Hippocampal formation (tissue), 2 donors: ENCODE measurements around the gene HOXA6.

Experiments used
- DNase-seq, 2 donors: peaks; one replicate each; lab custom pipeline; 2025; lab: John Stamatoyannopoulos, UW

HOXA6 gene

DNA sequence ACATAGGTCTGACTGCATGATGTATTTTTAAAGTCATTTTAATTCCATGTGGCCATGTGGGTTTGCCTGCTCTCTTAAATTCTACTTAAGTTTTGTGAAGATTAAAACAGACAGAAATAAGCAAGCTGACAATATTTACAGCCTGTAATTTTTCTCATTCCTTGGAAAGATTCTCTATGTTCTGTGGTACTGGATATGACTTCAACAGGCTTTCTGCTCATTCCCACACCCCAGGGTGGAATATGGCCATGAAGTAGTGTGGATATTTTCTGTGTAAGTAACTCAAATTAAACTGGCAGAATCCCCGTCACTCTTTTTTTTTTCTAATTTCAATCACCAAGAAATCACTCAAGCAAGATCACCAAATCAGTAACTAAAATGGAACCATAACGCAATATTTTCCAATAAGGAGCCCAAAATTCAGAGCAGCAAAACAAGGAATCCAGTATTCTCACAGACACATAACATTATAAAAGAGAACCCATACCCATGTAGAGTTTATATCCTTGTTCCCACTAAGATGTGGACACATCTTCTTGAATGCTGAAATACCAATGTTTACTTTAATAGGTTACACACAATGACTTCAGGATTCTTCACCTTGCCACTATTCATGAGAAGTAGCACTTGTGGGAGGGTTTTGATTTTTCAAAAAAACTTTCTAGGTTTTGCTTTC is 9.8 kb downstream of the HOXA6 start:
- no peak for DNase-seq

DNA sequence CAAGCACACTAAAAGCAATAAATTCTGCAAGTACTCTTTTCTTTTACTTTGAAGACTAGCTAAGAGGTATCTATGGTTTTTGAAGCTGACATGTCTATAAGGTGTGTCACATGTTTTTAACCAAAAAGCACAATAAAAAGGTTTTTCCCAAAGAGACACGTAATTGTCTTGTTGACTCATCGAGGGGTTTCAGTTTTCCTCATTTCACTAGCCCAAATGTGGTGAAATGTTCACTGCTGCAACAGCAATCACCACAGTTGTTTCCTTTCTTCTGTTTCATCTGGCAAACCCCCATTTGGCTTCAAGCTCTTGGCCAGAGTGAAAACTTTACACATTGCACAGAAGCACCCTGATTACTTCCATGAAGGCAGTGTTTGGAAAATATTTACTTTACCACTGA is 13.2 kb downstream of the HOXA6 start:
- DNase-seq, result no peak

DNA sequence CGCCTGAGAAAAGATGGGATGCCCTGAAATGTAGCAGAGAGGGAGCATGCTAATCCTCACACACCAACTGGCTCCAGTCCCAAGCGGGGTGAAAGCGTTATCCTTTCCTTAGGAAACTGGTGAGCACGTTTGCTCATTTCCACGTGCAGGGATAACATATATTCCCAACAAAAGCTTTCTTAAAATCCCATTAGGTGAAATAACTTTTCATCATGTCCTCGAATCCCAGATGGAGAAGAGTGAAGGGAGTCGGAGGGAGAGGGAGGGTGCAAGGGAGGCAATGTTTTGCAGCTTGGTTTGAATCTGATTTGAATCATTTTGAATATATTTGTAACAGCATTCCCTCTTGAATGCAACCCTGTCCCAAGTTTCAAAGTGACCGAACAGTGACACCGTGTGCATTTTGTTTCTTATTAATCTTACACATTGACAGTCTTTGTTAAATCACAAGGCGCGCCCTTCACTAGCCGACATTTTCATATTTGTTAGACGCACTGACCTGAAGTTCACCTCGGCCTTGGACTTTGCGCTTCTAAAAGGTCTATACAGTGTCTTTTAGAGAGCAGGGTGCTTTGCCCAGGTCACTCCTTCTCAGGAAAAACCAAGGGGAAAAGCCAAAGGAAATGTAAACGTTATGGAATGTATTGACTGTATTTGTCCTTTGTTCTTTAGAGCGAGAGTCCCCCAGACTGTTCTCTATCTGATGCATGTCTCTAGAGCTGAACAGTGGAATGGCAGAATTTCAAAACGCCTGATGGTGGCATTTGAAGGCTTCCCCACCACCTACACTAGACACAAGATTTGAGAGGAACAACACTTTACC is 14.0 kb downstream of the HOXA6 start:
- no peak for DNase-seq

DNA sequence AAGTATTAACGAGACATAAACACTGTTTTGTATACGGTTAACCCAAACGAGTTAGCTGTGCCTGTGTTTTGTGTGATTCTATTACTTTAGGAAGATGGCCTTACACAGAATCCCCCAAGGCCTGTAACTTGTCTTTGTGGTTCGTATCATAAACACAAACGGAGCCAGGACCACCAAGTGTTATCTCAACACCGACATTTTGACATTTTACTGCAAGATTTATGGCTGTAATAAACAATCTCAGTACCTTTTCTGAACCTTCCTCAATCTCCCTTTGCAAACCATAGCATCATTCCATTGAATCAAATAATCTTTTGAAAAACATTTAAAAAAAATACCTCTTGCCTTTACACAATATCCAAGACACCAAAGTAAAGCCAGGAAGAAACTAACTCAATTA is 14.6 kb downstream of the HOXA6 start:
- DNase-seq, result no peak

DNA sequence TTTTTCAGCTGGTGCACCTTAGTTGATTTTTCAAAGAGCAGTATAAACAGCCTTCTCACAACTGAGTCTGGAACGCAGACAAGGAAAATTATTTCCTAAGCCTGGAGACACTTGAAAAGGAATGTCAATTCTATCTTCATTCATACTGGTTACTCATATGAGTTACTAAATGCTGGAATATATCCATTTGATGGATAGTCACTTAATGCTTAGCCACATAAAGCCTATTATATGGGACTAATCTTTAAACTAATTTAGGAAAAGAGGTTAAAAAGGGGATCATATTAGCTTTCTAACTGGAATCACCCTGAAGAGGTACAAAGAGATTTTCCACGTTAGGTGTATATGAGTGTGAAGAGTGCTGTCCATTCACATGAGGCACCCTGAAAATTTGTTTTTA is 15.4 kb downstream of the HOXA6 start:
- DNase-seq, result no peak

DNA sequence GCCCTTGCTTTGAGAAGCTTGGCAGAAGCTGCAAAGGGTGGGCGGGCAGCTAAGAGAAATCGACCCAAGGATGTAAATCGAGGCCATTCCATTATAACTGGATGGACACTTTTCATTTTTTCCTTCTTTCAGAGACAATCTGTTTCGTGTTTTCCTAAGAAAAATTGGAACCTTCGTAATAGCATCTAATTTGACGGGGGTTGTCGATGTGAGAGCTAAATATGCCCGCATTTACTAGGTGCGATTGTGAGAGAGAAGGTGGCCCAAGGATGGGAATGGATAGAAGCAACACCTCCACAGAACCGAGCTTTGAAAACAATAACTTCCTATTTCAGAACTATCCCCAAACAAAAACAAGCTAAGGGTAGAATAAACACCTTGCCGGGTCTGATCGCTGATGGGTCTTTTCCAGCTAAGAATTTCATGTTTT is 16.2 kb downstream of the HOXA6 start:
- DNase-seq, result no peak

DNA sequence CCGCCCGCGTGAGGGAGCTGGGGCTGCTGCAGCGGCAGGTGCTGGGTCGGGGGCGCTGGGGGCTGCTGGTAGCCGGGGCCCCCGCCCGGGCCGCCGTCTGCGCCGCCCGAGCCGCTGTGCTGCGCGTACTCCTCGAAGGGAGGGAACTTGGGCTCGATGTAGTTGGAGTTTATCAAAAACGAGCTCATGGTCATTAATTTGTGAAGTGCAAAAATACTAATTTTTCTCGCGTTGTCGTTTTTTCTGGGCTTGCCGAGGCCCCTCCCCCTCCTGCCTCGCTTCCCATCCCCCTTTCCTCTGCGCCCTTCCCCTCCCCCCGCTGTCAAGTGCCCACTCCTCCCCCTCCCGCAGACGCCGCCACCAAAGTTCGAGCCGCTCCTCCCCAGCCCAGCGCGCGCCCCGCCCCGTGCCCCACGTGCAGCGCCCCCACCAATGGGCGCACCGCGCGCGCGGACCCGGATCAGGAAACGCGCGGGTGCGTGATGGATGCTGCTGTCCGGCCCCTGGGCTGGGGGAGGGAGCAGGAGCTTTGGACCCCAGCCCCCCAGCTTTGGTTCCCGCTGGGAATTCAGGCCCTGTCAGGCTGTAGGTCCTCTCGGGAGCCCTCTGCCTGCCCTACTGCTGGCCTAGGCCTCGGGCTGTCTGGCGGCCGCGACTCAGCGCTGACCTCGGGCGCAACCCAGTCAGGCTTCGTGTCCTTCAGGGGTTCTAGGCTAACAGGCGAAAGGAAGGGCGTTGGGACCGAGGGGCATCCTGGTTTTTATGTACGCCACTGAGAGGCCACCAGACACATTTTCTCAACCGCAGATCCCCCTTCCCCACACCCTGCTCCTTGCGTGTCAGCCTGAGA is 16.8 kb downstream of the HOXA6 start, which contains the start of gene HOXA4:
TSS of gene HOXA4 (minus strand) at position 218 of the 850 bp plus-strand sequence. CDS start at position 194, 24 bp downstream.
- DNase-seq, result no peak

DNA sequence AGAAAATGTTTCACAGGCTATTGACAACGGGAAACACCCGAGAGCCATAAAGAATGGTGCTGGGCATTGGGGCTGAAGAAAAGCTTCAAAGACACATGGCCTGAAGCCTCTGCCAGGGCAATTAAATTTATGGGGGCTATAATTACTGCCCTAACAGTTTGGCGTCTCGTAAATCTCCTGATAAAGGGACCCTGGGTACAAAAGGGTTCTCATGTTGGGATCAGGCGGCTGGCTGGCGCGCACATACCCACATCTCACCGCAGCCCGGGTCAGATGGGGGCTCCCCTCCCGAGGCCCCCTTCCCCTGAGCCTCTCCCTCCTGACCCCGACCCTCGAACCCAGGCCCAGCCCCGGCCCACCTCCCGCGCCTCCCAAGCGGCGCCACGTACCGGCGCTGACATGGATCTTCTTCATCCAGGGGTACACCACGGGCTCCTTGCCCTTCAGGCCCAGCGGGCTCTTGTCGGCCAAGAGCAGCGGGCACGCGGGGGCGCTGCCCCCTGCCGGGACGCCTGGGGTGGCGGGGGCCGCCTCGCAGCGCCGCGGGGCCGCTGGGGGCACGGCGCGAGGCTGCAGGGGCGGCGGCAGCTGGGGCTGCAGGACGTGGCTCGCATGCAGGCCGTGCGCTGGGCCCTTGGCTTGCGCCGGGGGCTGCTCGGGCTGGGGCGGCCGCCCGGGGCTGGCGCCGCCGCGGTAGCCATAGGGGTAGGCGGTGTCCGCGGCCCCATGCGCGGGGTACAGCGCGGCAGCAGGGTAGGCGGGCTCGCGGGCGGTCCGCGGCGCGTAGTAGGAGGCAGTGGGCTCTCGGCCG is 17.6 kb downstream of the HOXA6 start:
- no peak for DNase-seq

DNA sequence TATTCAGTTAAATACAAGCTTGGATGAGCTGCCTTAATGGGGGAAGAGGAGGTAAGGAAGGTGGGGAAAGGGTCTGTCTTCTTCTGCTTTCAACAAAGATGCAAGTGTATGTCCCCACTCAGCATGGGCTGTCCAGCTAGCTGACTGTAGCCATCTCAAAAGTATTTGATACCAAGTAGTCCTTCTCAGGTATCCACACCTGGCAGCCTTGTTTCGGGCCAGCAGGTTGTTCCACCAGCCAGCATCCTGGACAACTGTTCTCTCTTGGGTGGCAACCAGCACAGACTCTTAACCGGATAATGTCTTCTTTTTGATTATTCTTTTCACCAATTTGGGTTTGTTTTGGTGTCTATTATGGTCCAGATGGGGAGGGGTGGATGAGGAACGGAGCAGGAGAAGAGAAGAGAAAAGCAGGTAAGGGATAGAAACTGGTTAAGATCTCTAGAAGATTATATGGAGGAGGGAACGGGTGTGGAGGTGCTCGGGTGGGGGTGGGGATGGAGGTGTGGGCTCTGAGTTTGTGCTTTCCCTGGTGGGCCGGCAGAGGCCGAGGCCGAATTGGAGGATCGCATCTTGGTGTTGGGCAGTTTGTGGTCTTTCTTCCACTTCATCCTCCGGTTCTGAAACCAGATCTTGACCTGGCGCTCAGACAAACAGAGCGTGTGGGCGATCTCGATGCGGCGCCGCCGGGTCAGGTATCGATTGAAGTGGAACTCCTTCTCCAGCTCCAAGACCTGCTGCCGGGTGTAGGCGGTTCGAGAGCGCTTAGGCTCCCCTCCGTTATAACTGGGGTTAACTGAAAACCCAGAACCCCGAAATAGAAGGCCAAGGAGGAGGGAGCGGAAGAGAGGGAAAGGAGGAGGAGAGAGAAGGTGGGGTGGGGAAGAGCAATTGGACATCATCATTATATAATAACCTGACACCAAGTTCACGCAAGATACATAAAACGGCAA is 18.5 kb downstream of the HOXA6 start:
- no peak for DNase-seq

DNA sequence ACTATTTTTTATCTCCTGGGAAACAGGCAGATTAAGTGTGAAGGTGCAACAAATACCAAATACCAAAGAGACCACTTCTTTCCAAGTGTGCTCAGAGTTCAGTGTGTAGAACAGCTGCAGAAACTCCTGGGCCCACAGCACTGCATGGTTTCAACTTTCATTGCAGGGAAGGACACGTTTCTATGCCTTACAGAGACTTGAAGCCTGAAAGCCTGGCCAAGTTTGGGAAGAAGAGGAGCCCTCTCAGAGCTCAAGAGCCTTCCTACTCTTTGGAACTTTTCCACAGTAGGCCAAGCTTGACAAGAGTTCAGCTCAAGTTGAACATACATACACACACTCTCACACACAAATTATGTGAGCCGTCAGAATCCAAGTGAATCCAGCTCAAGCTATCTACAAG is 19.5 kb downstream of the HOXA6 start:
- DNase-seq, result no peak

DNA sequence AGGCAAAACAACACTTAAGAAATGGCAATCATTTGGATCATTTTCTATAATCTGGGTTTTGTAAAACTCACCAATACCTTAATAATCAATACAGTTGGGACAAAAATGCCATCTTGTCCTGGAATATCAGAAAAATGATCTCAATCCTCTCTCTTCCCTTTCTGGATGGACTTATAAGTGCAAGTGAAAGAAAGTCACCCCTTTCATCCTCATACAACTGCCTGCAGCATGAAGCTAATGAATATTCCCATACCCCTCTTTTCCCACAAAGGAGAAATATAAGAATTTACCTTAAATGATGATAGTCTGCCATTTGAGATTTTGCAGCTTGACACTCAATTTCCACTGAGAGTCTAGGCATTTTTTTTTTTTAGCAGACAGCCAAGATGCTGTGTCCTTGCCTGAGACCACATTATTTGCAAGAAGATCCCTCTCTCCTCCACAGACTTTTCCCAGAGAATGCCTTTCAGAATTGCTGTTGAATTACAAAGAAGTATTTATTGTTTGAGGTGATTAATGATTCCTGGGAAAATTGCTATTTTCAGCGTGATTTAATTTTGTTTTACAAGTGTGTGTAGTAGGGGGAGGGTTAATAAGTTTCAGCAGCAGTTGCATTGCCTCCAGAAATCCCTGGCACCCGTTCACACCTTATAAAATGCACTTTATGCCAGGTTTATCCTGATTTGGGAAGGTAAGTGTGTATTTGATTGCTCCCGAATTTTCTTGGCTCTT is 20.8 kb downstream of the HOXA6 start:
- no peak for DNase-seq

DNA sequence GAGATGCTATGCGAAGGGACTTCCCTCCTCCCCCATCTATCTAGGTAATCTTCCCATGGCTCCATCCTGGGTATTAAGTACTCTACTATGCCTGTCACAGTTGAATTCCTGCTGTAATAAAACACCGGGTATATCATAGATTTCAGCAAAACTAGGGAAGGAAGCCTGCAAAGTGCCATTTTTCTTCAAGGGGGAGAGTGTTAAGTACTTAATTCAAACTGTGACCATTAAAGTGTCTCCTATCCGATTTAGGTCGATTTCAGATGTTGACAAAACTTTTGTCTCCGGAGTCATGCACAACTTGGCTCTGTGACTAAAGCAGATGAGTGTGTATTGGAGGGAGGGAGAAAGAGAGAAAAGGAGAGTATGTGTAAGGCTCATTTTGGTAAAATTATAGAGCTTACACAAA is 21.6 kb downstream of the HOXA6 start:
- DNase-seq, result no peak

DNA sequence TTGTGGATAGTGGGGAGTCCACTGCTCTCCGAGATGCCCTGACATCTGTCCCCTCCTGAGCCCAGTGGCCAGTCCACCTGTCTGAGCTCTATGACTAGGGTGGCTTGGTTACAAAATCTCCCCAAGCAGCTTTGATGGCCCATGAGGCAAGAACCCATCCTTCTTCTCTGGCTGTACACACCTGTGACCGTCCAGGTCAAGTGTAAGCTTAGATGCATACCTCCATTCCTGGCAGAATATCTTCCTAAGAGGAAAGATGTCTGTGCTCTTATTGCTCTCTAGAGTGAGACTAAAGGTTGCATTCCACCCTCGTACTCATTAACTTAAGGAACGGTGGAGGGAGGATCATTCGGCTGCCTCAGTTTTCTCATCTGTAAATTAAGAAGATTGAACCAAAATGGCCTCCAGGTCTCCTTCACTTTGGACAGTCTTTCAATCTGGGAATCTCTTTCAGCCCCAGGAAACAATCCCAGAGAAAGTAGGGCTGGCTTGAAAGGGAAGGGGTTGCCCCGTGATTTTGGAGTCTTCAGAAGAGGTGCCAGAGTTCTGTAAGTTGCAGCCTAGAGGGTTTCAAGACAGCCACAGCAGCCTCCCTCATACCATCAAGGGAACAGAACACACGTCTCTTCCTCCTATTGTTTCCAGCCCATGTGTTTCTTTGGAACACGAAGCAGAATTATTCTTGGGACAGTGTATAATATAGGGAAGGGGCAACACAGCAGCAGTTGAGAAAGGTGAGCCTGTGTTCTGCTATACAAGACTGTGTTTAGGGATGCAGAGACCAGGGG is 22.5 kb downstream of the HOXA6 start:
- no peak for DNase-seq

DNA sequence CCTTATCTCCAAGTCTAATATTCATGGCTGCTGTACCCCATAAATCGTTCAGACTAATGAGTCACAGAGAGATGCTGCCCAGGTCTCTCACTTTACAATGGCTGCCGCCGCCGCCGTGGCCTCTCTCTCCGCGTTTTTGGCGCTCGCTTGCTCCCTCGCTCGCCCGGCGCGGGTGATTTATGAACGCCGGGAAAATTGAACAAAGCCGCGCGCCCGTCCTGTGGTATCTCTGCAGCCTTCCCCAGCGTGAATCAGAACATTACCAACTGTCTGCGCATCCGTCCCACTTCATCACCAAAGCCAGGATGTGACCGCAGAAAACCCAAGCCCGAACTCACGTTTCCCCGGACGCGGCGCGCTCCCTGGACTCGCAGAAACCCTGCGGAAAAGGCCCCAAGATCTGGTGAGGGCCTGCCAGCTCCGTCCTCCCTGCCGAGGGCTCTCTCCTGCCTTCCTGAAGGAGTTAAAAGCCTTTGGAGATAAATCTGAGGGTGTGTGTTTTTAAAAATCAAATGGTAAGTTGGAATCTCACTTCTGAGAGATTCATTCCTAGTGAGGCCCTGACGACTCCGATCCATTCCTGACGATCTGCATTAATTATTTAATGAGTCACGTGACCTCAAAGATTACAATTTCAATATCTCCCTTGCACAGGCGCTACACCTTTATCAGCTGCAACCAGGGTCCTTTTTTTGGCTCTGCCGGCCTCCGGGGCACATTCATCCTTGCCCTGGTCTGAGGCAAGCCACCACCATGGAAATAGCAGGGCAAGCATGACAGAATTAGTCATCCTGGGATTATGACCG is 23.3 kb downstream of the HOXA6 start:
- DNase-seq, result no peak

DNA sequence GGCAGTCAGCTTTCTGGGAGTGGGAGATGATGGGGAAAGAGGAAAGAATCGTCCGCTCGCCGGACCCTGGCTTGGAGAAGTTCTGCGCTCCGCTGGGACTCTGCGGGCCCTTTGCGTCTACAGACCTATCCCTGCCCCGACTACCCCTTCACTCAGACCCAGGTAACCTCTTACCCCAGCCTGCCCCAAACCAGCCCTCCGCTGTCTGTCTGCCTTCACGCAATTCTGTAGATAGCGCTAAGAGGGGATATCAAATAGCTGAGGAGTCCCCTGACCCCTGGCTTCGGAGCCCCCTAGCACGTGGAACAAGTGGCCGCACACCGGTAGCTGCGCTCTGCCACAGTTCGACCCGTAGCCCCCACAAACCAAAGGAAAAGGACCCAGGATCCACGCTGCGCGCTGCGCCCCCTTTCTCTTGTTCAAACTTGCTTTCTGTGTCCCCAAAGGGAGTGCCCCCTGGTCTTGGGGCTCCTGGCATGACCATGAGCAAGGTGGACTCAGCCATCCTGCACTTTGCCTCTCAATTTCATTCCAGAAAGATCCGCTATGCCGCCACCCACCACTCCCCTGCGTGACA is 24.0 kb downstream of the HOXA6 start:
- no peak for DNase-seq

DNA sequence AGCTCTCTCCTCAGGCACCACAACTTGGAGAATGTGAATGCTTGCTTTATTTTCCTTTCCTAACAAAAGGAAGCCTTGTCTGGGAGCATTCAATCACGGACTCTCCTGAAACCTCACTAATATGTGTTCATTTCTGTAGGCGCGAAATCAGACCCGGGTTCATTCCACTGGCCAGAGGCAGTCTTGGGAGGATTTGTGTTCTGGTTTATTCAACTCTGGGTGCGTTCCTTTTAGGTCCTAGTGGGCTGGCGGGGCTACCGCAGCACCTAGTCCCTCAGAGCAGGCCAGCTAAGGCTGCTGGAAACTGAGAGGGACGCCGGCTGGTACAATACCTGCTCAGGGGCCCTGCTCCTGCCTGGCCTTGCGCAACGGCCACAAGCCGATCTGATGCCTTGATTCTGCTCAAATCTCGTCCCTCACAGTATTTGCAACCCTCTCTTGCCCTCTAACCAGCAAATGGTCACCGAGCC is 24.5 kb downstream of the HOXA6 start:
- DNase-seq, result no peak

DNA sequence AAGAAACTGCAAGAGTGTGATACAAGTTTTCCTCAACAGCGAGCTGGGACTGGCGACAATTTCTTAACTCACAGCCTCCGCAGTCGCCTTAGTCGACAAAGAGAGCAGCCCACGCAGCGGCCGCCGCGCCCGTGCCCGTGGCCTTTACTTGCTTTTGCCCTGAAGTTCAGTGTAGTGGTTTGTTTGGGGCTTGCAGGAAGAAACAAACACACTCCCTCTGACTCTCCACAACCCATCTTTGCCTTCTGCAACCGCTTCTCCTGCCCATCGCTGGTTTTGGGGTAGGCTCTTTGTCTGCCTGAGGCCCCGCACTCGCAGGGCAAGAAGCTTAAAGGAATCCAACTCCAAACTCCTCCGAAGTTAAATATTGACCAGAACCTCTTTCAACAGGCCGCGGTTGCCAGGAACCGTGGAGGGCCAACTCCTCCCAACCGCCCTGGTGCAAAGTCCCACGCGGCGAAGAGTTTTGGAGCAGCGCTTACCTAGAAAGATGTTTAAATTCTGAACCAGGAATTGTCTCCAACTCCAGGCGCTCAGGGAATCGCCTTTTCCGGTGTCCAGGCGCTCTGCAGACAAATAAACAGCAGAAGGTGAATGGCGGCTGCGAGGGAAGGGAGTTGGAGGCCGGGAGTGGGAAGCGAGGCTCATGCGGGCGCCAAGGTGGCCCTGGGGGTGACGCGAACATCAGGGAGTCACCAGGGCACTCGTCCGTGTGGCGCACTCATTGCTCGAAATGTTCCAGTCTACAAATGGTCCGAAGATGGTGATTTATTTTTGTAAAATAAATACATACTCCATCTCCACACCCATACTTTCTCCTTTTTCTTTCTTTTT is 25.3 kb downstream of the HOXA6 start:
- DNase-seq, result no peak
